Heart left ventricle (tissue), 16 donors: ENCODE results near the gene CASP5. TPM values are rescaled to one million over a fixed set of nuclear protein-coding genes. Genes with fewer than 3 reads are reported as not detected.

Experiments
- ATAC-seq, 4 donors: fragments of 200-7000 bp; cut with Tn5 transposase; one replicate each; pipeline ENCODE4 v1.9.1; 2020 to 2022; ENCODE audit warnings: moderate library complexity in 4 of 4, mild to moderate bottlenecking in 3 of 4, moderate number of reproducible peaks in 1 of 4
- DNase-seq, 5 donors: peaks; one replicate each; pipeline ENCODE4 v3.0.0-alpha.2; 2020
- H3K27ac ChIP-seq, 12 donors: fragments of 200-600 bp; sonication (generic) in 4 of 12; one replicate each; pipeline versions ENCODE4 v1.5.0 to v1.8.0; 2016 to 2022; ENCODE audit warnings: mild to moderate bottlenecking in 2 of 12
- H3K27me3 ChIP-seq, 9 donors: fragments of 200-600 bp; sonication (generic) in 2 of 9; one replicate each; pipeline versions ENCODE4 v1.5.1 to v1.8.0; 2016 to 2022; ENCODE audit warnings: mild to moderate bottlenecking in 3 of 9
- H3K36me3 ChIP-seq, 9 donors: fragments of 200-600 bp; sonication (generic) in 2 of 9; one replicate each; pipeline versions ENCODE4 v1.5.0 to v1.8.0; 2018 to 2022; ENCODE audit warnings: mild to moderate bottlenecking in 2 of 9
- H3K4me1 ChIP-seq, 12 donors: fragments of 200-600 bp; sonication (generic) in 4 of 12; one replicate each; pipeline versions ENCODE4 v1.5.0 to v1.8.0; 2016 to 2022; ENCODE audit warnings: mild to moderate bottlenecking in 3 of 12
- H3K4me3 ChIP-seq, 12 donors: fragments of 200-600 bp; sonication (generic) in 4 of 12; one replicate each; pipeline versions ENCODE4 v1.5.0 to v1.8.0; 2017 to 2022; ENCODE audit warnings: mild to moderate bottlenecking in 9 of 12, moderate library complexity in 4 of 12
- H3K9me3 ChIP-seq, 12 donors: fragments of 200-600 bp; sonication (generic) in 4 of 12; one replicate each; pipeline versions ENCODE4 v1.5.0 to v1.8.0; 2016 to 2022; ENCODE audit warnings: mild to moderate bottlenecking in 1 of 12
- POLR2A ChIP-seq, 2 donors: fragments of 450-650 bp; IDR thresholded peaks; one replicate each; pipeline ENCODE4 v1.6.1; 2017; ENCODE audit warnings: antibody characterized with exemption in 2 of 2, mild to moderate bottlenecking in 2 of 2, moderate library complexity in 2 of 2
- WGBS, 4 donors: extraction: QIAGEN DNeasy Blood & Tissue Kit in 2 of 4; methylation state at CpG; one replicate each; pipeline versions ENCODE4 v1.1.5 to v1.1.7; 2013 to 2018; 5-methylcytosine and 5-hydroxymethylcytosine counted together
- intact Hi-C, 10 donors: fragments of 100-400 bp; cut with DNase I; formaldehyde crosslinking; loops; one replicate each; pipeline versions ENCODE4 v1.11.1 to v1.14.2; 2022
- polyA plus RNA-seq, 2 donors: library from polyadenylated mRNA; stranded (reverse); fragments of 200-250 nt; gene quantifications; one replicate each; pipeline ENCODE4 v1.2.3, GENCODE V29; 2013
- total RNA-seq, 9 donors: library from RNA; depleted of rRNA in 2 of 9; stranded (reverse); fragments of >200 nt in 2 of 9; fragmentation: NEBNext Ultra II Directional in 3 of 9; extraction: Animal tissue kit (Norgen Biotek cat#: 25700) in 3 of 9; gene quantifications; one replicate each; pipeline versions ENCODE4 v1.1.0 to v1.2.4, GENCODE V29; 2016 to 2023
- TF ChIP-seq, protein P1 (sequence below), 12 donors: fragments of 200-600 bp; sonication (generic) in 4 of 12; IDR thresholded peaks; one replicate each; pipeline versions ENCODE4 v1.5.0 to v1.8.0; 2018 to 2022; ENCODE audit warnings: antibody characterized with exemption in 12 of 12, mild to moderate bottlenecking in 5 of 12
- donor health status: ischemic (EF 13 %, LVEDD 7.1; RV severe dilation, severe dysfunction).
- donor health status: healthy with polysubstance abuse.
- donor health status: DM: no; HTN: yes; CAD: no.
- donor health status: DM: no; HTN: no; CAD: no.
- donor health status: ischemic (EF 25% LVEDD 6.9; RV normal size, moderate dysfunction).
- donor health status: ischemic (EF 25% LVEDD 5.7; RV mildly dilated, moderate dysfunction).
- donor health status: healthy.
- donor health status: DM: yes; HTN: yes; CAD: no.
- donor health status: ischemic (EF 35%, LVEDD 5.7; RV mildly dilated, moderate dysfunction).
- donor health status: nonischemic (EF 11% LVEDD 7.7; RV severe dilation, severe dysfunction).
- donor health status: DM: yes; HTN: yes; CAD: no.
- donor health status: PGD.
- donor health status: ischemic (EF 29% LVEDD 5.4; RV normal size, mild dysfunction).
- donor health status: nonischemic (EF 23%, LVEDD 6.1; RV moderate dilation, normal function).

CASP5 gene
- total and polyA plus RNA-seq, 11 donors = 0.10 to 2.7 (median 0.45) TPM; not detected in 8

DNA sequence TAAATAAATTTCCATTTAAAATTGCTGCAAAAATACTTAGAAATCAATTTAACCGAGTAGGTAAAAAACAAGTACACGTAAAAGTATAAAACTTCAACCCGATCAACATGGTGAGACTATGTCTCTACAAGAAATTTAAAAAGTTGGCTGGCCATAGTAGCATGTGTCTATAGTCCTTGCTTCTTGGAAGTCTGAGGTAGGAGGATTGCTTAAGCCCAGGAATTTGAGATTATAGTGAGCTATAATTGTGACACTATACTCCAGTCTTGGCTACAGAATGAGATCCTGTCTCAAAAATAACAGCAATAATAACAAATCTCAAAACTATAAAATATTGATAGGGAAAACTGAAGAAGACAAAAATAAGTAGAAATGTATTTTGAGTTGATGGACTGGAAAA lies 65.7 kb downstream of the CASP5 start:
- DNase-seq = no peak
- no peak overlapping the region for H3K27ac ChIP-seq
- WGBS, 4 donors = 67 to 98% (median 90%) methylated on average over 3 of the region's 3 CpGs
- TF ChIP-seq, protein P1, sequence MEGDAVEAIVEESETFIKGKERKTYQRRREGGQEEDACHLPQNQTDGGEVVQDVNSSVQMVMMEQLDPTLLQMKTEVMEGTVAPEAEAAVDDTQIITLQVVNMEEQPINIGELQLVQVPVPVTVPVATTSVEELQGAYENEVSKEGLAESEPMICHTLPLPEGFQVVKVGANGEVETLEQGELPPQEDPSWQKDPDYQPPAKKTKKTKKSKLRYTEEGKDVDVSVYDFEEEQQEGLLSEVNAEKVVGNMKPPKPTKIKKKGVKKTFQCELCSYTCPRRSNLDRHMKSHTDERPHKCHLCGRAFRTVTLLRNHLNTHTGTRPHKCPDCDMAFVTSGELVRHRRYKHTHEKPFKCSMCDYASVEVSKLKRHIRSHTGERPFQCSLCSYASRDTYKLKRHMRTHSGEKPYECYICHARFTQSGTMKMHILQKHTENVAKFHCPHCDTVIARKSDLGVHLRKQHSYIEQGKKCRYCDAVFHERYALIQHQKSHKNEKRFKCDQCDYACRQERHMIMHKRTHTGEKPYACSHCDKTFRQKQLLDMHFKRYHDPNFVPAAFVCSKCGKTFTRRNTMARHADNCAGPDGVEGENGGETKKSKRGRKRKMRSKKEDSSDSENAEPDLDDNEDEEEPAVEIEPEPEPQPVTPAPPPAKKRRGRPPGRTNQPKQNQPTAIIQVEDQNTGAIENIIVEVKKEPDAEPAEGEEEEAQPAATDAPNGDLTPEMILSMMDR (IDR thresholded peaks at IDR 0.05) = no peak
- TF ChIP-seq POLR2A (IDR thresholded peaks at IDR 0.05) = no peak
- intact Hi-C loops = no loop called here
- H3K4me1 ChIP-seq = peaks cover 0 to 68% (median 7%) of the 10 kb centered on the region in 12 donors
- H3K36me3 ChIP-seq = peaks cover 0 to 40% (median 31%) of the 10 kb centered on the region in 9 donors
- H3K9me3 ChIP-seq = no peaks in the 10 kb centered on the region
- no peak for ATAC-seq
- H3K27me3 ChIP-seq = no peaks in the 10 kb centered on the region
- no peak overlapping the region for H3K4me3 ChIP-seq

DNA sequence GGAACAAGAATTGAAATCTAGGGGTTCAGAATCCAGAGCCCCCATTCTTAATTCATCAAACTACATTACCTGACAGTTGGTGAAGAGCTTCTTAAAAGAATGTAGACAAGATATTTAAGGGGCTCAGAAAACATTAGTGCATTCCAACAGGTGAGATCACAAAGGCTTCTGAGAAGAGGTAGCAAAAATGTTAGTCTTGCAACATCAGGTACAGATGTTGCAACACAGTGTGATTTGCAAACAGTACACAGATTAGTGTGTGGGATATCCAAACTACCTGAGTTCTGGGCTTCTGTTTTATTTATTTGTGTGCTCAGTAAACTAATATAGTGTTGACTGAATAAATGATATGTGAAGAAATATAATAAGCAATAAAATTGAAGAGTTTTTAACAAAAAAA lies 66.4 kb downstream of the CASP5 start:
- no peaks in the 10 kb centered on the region for H3K27me3 ChIP-seq
- intact Hi-C loops = no loop called here
- no peak overlapping the region for H3K27ac ChIP-seq
- peaks cover 0 to 62% (median 7%) of the 10 kb centered on the region in 12 donors for H3K4me1 ChIP-seq
- H3K36me3 ChIP-seq = peaks cover 0 to 40% (median 34%) of the 10 kb centered on the region in 9 donors
- ATAC-seq (no peak), DNase-seq (no peak)
- H3K9me3 ChIP-seq = no peaks in the 10 kb centered on the region
- H3K4me3 ChIP-seq = no peak overlapping the region
- TF ChIP-seq, protein P1 (IDR thresholded peaks at IDR 0.05) = no peak
- TF ChIP-seq POLR2A (IDR thresholded peaks at IDR 0.05) = no peak

DNA sequence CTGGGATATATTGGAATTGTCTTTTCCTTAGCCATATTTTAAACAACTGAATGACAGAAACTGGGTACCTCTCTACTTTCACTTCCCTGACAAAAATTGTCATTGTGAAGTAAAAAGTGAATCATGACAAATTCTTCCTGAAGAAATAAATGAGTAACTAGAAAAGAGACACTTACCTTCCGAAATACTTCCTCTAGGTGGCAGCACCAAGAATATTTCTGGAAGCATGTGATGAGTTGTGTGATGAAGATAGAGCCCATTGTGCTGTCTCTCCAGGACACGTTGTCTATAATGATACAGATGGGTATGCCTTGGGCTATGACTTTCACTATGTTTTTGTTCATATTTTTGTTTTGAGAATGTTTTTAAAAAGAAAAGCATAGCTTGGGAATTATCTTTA lies 76.1 kb downstream of the CASP5 start:
- no peak for TF ChIP-seq POLR2A (IDR thresholded peaks at IDR 0.05)
- TF ChIP-seq, protein P1 (IDR thresholded peaks at IDR 0.05) = peak; percentile 23 to 65 (median 46)
- ATAC-seq (no peak), DNase-seq (no peak)
- Histone ChIP-seq H3K9me3 (no peaks in the 10 kb centered on the region), H3K36me3 (peaks cover 0 to 99% (median 92%) of the 10 kb centered on the region in 9 donors), H3K27me3 (no peaks in the 10 kb centered on the region), H3K4me3 (no peak overlapping the region), H3K4me1 (no peaks in the 10 kb centered on the region), H3K27ac (no peak overlapping the region)
- 19 to 32% (median 29%) methylated on average over 2 of the region's 2 CpGs for WGBS, 4 donors
- intact Hi-C loops = no loop called here

Other genes starting within 250 kb of the CASP5 start
- 1 to 10 TPM in 1 of 9 donors, under 1 TPM in 3, not detected in 5; 0.39 to 1.3 (median 0.47) TPM for gene CASP12, start 124.7 kb downstream of the CASP5 start, total RNA-seq
- gene CASP12, start 124.7 kb downstream of the CASP5 start, polyA plus RNA-seq = under 1 TPM; 0.10 to 0.15 TPM
- 10 to 100 TPM in 7 of 9 donors, 1 to 10 TPM in 2; 7.6 to 74.5 (median 11.2) TPM for gene CASP4, start 54.6 kb downstream of the CASP5 start, total RNA-seq
- 10 to 100 TPM in 1 of 2 donors, 1 to 10 TPM in 1; 8.1 to 14.9 TPM for gene CASP4, start 54.6 kb downstream of the CASP5 start, polyA plus RNA-seq
- gene CASP1, start 12.0 kb upstream of the CASP5 start, total RNA-seq = 10 to 100 TPM in 2 of 9 donors, 1 to 10 TPM in 7; 2.8 to 68.4 (median 7.8) TPM
- gene CASP1, start 12.0 kb upstream of the CASP5 start, polyA plus RNA-seq = 1 to 10 TPM; 4.8 to 8.6 TPM
- gene CARD16, start 22.2 kb upstream of the CASP5 start, total RNA-seq = 10 to 100 TPM in 2 of 9 donors, 1 to 10 TPM in 7; 3.9 to 43.6 (median 7.7) TPM
- 10 to 100 TPM; 12.8 to 19.4 TPM for gene CARD16, start 22.2 kb upstream of the CASP5 start, polyA plus RNA-seq
- not detected for gene CARD18, start 116.6 kb upstream of the CASP5 start, total RNA-seq
- under 1 TPM in 1 of 2 donors, not detected in 1; 0.91 TPM for gene CARD18, start 116.6 kb upstream of the CASP5 start, polyA plus RNA-seq